ENCODE data around the gene SEC16A.

- TF ChIP-seq CTCF (IDR thresholded peaks at IDR 0.05) (no peak), POLR2A (IDR thresholded peaks at IDR 0.05) (no peak)
Observed at GRCh38 chr9:136516191-136516654, 33.4 kb upstream of the SEC16A start.
